Measurements from ENCODE around the gene CTSZ.
"Not testable (repeated sequence)": the region's sequence is repeated elsewhere in the genome, so short reads cannot be mapped to it uniquely, and the experiment has no call there.

The CTSZ gene

GRCh38 chr20:59006864-59007664, at the start of gene CTSZ:
Gene CTSZ (minus strand): TSS chr20:59007254. CDS start chr20:59007128, 126 bp downstream.
- no peak for DNase-seq

GRCh38 chr20:59055302-59055701, 48.2 kb upstream of the CTSZ start:
- no peak for DNase-seq

- peak; percentile 80 for DNase-seq
Measured at GRCh38 chr20:59051666-59052185, 44.7 kb upstream of the CTSZ start.

- no peak for DNase-seq
Measured at GRCh38 chr20:59050437-59050836, 43.4 kb upstream of the CTSZ start.

GRCh38 chr20:59048681-59049030, 41.6 kb upstream of the CTSZ start:
- no peak for DNase-seq

GRCh38 chr20:59047938-59048680, 41.1 kb upstream of the CTSZ start:
- DNase-seq: no peak

- DNase-seq: no peak
Measured at GRCh38 chr20:59046862-59047261, 39.8 kb upstream of the CTSZ start.

- DNase-seq: no peak
Measured at GRCh38 chr20:59044796-59045195, 37.7 kb upstream of the CTSZ start.

- DNase-seq: no peak
Measured at GRCh38 chr20:59044295-59044694, 37.2 kb upstream of the CTSZ start.

GRCh38 chr20:59043698-59044097, 36.6 kb upstream of the CTSZ start:
- no peak for DNase-seq

GRCh38 chr20:59042796-59043631, 36.0 kb upstream of the CTSZ start:
- DNase-seq: peak; percentile 97

- DNase-seq: no peak
Measured at GRCh38 chr20:59042151-59042795, 35.2 kb upstream of the CTSZ start, which contains the start of gene PRELID3B. Gene PRELID3B (minus strand): TSS chr20:59042786. CDS start chr20:59042730, 56 bp downstream.

- DNase-seq: not testable (repeated sequence)
Measured at GRCh38 chr20:59041487-59041886, 34.4 kb upstream of the CTSZ start.

- DNase-seq: no peak
Measured at GRCh38 chr20:59040667-59041066, 33.6 kb upstream of the CTSZ start.

- DNase-seq: no peak
Measured at GRCh38 chr20:59039233-59039632, 32.2 kb upstream of the CTSZ start.

- DNase-seq: no peak
Measured at GRCh38 chr20:59037386-59037785, 30.3 kb upstream of the CTSZ start.

GRCh38 chr20:59035381-59035780, 28.3 kb upstream of the CTSZ start:
- no peak for DNase-seq

- no peak for DNase-seq
Measured at GRCh38 chr20:59033616-59034165, 26.6 kb upstream of the CTSZ start.

GRCh38 chr20:59033093-59033492, 26.0 kb upstream of the CTSZ start:
- no peak for DNase-seq

- DNase-seq: peak; percentile 84
Measured at GRCh38 chr20:59032713-59033059, 25.6 kb upstream of the CTSZ start.

GRCh38 chr20:59032023-59032712, 25.1 kb upstream of the CTSZ start, which contains the start of gene ATP5F1E:
Gene ATP5F1E (minus strand): TSS chr20:59032335. CDS start chr20:59032251, 84 bp downstream.
- peak; percentile 98 for DNase-seq

Measured in NCI-H2171 (cell line).